HL-60/S4 treated with phorbol 12-myristate 13-acetate at 8.2 ng/mL for 4 days and 3 days (cell line): ENCODE measurements around the gene PFDN2.

ENCODE experiments used
- in situ Hi-C: fragments of 300-500 bp; cut with MboI; formaldehyde crosslinking; loops from 2 replicates; pipeline ENCODE4 v1.15.0; 2022; ENCODE audit warnings: low sequenced_read_pairs

PFDN2 gene

DNA sequence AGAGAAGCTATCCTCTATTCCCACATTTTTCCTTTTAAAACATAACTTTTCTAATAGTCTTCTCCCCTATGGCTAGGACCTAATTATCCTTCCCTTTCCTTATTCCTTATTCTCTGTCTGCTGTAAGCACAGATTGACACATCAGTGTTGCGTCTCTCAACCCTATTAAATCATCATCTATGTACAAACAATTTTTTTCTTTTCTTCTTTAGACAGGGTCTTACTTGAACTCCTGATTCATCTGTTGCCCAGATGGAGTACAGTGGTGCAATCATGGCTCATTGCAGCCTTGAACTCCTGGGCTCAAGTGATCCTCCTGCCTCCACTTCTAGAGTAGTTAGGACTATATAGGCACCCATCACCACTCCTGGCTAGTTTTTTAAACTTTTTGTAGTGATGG, 11.4 kb downstream of the PFDN2 start:
- in situ Hi-C loops: no loop called here

DNA sequence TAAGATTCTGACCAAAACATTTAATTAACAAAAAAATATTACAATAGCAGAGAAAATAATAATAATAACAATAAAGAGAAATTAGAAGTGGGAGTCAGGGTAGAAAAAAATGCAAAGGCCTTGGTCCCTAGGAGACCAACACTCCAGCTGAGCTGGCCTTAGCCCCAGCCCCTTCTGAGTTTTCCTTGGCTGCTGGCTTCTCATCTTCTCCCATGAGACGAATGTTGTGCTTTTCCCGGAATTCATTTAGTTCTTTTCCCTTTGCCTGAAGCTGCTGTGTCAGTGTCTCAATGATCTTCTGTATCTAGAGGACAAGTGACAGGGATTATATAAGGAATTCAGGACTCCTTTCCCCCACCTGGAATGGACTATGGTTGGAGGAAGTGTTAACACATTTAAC, 17.3 kb downstream of the PFDN2 start:
- in situ Hi-C loops: no loop called here

DNA sequence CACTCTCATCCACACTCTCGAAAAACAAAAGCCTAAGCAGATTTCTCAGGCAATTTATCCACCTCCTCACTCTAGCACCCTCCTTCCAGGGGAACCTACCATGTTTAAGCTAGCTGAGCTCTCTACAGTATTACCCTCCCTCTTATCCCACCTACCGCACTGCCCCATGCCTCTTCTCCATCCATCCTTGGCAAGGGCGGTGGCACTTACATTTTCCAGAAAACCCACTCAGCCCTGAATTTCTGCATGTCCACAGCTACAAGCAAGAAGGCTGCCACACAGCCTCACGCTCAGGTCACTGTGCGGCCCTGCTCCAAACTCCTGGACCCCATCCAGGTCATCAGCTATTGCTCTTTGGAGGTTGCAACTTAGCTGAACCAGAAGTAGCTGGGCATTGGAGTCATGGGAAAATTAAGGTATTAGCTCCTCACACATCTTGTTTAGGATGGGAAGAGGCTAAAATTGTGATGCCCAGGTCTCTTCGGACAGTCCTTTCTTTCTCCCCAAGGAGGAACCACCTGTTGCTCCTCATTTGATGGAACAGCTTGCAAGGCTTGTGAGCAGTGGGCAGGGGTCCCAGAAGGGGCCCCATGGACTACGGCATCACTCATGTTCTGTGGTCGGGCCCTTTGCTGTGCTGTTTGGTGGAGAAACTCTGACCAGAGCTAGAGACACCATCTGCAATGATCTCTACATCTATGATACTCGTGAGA, 18.6 kb downstream of the PFDN2 start:
- in situ Hi-C loops: no loop called here

DNA sequence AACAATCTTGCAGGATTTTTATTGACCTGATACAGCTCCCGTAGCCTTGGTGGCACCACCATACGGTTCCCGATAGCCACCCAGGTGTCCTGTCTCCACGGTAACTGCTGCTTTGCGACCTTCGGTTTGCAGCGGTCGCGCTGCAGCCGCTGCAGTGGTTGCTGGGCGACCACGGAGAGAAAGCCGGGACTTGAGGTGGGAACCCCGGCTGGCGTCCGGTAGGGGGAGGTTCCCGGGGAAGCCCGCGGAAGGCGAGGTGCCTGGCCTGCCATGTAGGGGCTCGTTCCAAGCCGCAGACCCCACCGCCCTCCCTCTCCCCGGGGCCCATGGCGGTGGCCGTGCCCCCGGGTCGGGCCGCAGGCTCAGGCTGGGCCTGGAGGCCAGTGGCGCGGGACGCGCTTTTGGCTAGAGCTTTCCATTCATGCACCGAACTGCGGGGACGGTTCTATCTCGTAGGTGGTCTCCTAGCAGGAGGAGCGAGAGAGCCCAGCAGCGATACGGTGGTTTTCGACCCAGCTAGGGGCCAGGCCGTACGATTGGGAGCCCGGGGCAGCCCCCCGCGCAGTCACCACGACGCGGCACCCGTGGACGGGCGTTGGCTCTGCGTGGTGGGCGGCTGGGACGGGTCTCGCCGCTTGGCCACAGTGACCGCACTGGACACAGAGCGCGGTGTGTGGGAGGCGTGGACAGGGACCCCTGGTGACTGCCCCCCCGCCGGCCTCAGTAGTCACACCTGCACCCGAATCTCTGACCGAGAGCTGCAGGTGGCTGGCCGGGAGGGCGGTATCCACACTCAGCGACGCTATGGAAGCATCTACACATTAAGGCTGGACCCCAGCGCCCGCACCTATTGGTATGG, 19.4 kb downstream of the PFDN2 start, which contains the start of gene KLHDC9:
TSS of gene KLHDC9 (plus strand) at position 152 of the 859 bp plus-strand sequence. CDS start at position 327, 175 bp downstream.
- in situ Hi-C loops: no loop called here

DNA sequence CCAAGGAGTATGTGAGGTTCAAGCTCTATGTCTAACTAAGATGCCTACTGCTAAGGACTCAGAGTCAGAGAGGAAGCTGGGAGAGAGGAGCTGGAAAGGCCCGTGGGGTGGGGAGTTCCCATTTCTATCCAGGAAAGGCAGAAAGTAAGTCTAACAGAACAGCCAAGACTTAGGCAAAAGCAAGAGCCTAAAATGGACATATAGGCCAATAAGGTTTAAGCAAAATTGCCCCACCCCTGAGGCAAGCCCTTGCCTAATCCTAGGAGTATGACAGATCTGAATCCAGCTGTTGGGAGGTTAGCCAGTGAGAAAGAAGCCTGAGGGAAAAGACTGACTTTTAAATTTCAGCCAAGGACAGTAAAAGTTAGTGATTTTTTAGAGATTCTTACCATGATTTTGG, 21.3 kb downstream of the PFDN2 start:
- in situ Hi-C loops: no loop called here

DNA sequence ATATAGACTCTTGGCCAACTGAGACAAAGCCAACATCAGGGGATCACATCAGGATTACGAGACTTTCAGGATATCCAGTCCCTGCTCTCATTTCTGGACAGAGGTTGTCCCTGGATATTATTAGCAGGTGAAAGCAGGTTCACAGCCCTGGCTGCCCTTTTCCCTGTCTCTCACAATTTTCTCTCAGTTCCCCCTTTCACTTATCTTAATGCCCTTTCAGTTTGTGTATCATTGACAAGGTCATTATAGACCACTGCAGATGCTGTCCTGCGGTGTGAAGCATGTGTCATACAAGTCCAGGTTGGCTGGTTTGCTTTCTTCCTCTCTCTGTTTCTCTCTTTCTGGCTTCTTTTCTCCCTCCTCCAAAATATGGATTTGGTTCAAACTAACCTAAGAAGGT, 21.8 kb downstream of the PFDN2 start:
- in situ Hi-C loops: no loop called here

DNA sequence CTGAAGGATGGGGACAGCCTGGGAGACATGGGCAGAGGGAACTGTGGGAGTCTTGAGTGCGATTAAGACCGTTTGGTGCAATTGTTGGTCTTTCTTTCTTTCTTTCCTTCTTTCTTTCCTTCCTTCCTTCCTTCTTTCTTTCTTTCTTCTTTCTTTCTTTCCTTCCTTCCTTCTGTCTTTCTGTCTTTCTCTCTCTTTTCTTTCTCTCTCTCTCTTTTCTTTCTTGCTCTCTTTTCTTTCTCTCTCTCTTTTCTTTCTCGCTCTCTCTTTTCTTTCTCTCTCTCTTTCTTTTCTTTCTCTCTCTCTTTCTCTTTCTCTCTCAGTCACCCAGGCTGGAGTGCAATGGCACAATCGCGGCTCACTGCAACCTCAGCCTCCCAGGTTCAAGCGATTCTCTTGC, 22.6 kb downstream of the PFDN2 start:
- in situ Hi-C loops: no loop called here

DNA sequence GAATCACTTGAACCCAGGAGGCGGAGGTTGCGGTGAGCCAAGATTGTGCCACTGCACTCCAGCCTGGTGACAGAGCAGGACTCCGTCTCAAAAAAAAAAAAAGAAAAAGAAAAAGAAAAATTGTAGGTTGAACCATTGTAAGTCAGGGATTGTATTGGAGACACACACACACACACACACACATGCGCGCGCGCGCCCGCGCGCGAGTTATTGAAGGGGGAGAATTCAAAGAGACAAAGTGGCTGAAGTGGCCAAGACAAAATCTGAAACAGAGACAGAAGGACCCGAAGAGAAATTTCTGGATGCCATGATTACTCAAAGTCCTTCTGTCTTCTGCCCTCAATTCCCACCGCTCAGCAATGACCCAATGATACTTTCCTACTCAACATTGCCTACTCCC, 23.4 kb downstream of the PFDN2 start:
- in situ Hi-C loops: no loop called here

DNA sequence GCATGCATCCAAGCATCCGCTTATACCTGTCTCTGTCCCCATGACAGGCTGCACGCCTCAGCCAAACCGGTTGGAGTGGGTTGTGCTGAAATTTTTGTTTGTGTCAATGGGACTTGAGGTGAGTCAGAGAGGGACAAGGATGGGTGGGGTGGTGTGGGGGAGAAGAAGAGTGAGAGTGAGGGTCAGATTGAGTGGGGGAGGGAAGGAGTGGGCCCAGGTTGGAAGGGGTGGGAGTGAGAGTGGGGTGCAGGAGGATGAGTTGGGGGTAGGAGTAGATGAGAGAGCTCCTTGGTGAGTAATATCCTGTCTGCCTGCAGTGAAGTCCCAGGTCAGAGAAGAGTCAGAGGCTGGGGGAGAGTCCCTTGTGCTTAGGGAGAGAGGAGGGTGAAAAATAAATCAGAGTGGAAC, 25.2 kb downstream of the PFDN2 start:
- in situ Hi-C loops: no loop called here

DNA sequence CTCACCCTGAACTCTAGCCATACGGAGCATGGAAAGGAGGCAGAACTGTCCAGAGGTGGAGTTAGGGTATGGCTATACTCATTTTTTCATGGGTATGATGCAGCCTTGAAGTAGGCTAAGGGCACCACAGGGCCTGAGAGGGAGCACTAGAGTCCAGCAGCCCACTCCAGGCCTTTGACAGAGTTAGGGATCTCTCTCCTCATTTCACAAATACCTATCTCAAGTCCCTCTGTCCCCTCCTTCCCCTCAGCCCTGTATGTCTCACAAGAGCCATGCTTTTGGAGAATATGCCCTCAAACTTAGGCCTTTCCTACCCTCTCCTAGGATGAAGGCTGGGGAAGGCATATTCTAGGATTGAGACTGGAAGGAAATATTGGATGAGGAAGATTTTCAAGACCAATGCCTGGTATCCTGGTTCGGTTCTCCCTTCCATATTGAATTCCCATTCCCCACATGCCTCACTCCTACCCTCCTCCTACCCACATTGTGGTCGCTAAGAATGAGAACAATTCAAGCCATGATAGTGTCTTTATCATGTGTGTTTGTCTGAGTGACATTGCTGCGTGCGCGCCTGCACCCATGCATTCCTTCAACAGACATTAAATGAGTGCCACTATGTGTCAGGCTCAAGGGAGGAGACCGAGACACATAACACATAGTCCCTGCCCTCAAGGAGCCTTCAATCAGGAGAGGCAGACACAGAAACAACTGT, 25.9 kb downstream of the PFDN2 start:
- in situ Hi-C loops: no loop called here

DNA sequence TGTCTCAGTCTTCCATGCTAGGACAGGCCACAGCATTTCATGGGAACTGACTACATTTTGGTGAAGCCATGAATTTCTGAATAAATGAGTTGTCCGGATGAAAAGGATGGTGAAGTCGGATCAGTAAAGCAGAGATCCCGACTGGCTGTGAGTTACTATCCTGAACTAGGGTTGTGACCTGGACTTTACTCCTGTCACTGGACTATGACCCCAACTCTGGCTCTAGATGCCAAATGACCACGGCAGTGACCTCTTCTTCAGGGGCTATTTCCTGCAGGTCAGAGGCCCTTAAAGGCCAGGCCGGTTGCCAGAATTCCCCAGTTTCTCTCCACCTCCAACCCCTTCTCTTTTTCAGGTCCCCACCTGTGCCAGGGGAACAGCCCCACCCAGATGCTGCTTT, 26.7 kb downstream of the PFDN2 start:
- in situ Hi-C loops: no loop called here

DNA sequence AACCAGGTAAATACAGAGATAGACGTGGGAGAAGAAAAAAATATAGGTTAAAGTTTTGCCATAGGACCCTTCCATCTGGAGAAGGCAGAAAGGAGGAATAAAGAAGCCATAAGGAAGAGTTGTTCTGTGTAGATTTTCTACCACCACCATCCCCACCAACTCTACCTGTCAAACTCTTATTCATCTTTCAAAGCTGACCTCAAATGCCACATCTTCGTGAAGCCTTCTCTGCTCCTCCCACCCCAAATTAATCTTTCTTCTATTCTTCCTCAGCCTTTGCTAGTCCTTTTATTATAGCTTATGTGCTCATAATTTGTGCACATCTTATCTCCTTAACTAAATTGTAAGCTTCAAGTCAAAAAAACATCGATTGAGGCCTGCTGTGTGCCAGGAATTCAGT, 27.2 kb downstream of the PFDN2 start:
- in situ Hi-C loops: no loop called here

DNA sequence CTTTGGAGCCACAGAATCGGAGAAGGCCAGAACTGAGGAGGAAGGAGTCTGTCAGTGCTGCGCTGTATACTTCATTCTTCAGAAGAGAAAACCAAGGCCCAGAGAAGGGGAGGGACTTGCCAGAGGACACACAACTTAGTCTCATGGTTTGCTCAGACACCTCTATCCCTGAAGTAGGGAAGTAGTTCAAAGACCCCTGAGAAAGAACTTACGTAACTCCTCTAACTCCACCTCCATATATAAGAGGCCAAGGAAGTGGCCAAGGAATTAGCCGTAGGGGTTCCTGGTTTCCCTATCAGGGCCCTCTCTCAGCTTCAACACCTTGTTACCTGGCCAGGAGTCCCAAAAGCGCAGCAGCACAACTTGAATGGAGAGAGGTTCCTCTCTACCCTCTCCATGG, 27.9 kb downstream of the PFDN2 start:
- in situ Hi-C loops: no loop called here

DNA sequence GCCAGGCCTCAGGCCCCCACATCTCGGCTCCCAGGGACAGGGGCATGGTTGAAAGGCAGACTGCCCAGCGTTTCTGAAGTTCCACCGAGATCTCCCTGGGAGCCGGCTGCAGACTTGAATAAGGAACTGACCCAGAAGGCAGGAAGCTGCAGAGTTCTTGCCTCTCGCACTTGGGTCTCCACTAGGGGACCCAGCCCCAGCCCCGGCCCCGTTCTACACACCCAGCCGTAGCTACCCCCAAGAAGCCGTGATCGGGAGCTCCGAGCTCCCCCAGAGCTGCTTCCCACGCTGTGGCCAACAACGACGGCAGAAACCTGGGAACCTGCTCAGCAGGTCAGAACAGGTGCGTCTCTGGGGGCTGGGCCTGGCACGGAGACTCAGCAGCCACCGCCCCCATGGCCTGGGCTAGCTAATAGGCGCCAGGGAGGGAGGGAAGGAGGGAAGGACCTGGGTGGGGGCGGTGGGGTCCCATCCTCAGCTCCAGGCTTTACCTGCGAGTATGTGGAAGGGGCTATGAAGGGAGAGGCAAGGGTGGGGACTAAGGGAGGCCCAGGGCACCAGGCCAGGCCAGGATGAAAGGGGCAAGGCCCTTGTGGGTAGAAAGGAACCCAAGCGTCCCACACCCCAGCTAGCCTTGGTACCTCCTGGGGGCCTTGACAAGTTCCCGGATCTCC, 28.4 kb downstream of the PFDN2 start, which contains the start of gene NECTIN4:
TSS of gene NECTIN4 (minus strand) at position 308 of the 674 bp plus-strand sequence. CDS start at position 46, 262 bp downstream.
- in situ Hi-C loops: no loop called here

DNA sequence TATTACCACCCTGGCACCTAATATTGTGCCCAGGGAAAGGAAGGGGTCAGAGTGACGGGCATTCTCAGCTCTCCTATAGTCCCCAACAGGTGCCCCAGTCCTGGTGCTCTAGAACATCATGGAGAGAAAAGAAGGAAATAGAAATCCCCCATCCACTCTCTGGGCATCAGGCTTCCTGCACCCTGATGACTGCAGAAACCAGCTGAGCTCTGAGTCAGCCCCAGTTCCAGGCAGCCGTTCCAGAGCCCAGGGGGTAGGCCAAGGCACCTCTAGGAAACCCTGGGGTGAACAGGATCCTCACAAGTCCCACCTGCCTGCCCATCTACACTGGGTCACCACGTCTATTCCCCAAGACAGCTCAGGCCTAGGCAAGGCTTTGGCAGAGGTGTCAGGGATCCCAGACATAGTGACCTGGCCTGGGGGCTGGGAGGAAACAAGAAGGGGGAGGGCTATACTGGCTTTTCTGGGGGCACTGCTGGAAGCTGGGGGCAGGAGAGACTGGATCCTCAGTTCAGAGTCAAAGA, 29.2 kb downstream of the PFDN2 start:
- in situ Hi-C loops: no loop called here

DNA sequence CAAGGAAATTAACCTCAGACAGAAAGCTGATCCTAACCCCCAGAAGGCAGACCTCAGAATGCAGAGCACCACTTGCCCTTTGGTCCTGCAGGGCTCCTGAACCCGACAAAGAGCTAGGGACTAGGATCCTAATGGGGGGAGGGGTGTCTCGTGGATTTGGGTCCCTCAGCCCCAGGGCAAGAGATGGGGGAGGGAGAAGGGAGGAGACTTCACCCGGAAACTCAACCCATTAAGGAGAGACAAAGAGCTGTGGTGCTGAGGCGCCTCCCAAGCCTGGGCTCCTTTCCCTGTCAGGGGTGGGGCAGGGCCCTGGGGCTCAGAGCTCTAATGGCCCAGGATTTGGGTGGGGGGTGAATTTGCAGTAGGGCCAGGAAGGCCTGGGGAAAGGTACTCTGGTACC, 31.4 kb downstream of the PFDN2 start:
- in situ Hi-C loops: no loop called here

DNA sequence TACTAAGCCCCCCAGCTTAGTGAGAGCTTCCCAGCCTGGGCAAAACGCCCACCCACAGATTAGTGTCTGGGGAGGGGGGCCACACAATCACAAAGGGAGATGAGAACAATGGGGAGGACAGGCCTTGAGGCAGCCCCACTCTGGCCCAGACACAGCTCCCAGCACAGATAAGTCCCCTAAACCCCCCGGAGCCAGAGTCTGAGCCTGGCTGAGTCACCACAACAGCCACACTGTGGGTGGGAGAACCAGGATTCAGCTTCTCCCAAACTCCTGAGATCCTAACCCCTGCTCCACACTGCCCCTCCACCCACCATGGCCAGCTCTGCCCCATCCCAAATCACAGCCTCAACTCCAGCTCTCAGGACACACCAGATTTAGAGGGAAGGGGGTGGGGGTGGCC, 32.7 kb downstream of the PFDN2 start:
- in situ Hi-C loops: no loop called here

DNA sequence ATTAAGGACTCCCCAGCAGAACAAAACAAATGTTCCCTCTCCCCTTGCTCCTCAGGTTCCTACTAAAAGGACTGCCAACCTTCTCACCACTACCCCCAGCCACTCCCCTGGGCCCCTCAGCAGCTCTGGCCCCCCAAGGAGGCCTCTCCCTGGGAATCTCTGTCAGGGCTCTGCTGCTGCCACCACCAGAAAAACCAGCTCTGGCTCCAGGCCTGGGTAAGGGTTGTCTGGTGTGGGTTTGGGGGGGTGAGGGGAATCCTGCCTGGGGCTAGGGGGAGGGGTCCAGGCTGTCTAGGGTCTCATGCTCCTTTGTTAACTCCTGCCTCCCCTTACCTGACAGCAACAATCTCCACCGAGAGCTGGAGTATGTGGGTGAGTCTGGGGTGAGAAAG, 33.2 kb downstream of the PFDN2 start:
- in situ Hi-C loops: no loop called here

DNA sequence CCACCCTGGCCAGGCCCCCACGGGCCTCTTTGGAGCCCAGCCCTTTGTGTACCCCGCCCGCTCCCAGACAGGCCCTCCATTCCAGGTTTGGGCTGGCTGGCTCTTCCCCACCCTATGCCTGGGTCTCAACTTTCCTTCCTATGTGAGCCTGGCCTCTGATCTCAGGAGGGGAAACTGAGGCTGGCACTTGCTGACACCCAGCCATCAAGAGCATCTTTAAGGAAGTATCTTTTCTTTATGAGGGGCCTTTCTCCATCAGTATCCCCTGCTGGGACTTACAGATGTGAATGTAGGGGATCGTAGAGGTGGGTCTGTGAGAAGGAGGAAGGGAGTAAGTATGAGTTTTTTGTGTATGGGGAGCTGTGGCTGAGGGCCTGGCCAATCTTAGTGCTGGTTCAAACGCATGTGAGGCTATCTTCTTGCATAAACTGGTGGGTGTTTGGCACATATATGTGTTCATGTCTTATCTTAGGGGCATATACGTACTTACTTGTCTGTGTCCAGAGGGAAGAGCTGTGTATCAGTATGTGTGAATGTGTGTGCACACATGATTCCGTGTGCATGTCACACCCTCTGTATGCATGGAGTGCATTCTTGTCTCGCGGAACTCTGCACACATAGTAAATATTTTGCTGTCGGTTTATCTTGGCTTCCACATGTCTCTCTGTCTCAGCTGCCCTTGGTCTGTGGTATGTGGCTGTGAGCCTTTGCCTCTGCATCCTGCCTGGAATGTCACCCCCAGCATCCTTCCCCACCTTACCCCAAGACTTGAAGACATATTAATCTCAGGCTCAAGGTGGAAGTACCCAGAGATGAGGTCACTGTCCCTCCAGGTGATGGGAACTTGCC, 33.9 kb downstream of the PFDN2 start:
- in situ Hi-C loops: no loop called here
